Epithelial cell of proximal tubule (primary cell): ENCODE measurements around the gene ENPP1. TPM values are rescaled to one million over a fixed set of nuclear protein-coding genes. Genes with fewer than 3 reads are reported as not detected.

ENCODE experiments used
- DNase-seq: peaks from one replicate; pipeline ENCODE4 v3.0.0-alpha.2; 2011; ENCODE audit warnings: low read depth
- H3K4me3 ChIP-seq: 2 replicates; pipeline ENCODE4 v1.5.1; 2011; ENCODE audit warnings: low read depth, mild to moderate bottlenecking, low read length
- total RNA-seq: library from RNA; depleted of rRNA; stranded (reverse); fragments of >200 nt; gene quantifications from 2 replicates; pipeline ENCODE4 v1.2.3, GENCODE V29; 2015
- TF ChIP-seq, protein P1 (sequence below): conservative IDR thresholded peaks from 2 replicates; pipeline ENCODE4 v1.5.1; 2012; ENCODE audit warnings: low read depth, mild to moderate bottlenecking, low read length

Gene ENPP1
- 2.2 and 3.5 TPM in 2 replicates for total RNA-seq

DNA sequence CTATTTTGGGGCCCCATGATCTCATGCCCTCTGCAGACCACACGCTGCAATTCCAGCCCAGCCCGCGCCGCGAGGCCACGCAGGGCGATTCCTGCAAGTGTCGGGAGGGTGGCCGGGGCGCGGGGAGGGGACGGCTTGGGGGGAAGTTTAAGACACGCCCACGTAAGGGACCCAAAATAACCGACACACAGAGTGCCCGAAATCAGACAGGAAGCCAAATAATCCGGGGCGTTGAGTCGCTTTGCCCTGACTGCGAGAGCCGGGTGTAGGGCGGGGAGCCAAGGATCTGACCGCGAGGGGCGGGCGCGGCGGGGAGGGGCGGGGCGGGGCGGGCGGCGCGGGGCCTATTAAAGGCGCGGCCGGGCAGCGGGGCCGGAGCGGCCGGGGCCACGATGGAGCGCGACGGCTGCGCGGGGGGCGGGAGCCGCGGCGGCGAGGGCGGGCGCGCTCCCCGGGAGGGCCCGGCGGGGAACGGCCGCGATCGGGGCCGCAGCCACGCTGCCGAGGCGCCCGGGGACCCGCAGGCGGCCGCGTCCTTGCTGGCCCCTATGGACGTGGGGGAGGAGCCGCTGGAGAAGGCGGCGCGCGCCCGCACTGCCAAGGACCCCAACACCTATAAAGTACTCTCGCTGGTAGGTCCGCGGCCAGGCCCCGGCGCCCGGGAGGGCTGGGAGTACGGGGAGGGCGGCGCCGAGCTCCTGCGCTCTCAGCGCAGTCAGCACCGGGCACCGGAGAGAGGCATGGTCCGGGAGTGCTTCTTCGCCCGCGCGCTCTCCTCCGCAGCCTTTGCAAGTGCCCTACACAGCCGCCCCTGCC is at the start of gene ENPP1:
TSS of gene ENPP1 (plus strand) at position 377 of the 816 bp plus-strand sequence. CDS start at position 393, 16 bp downstream.
- no peak for DNase-seq
- TF ChIP-seq, protein P1, sequence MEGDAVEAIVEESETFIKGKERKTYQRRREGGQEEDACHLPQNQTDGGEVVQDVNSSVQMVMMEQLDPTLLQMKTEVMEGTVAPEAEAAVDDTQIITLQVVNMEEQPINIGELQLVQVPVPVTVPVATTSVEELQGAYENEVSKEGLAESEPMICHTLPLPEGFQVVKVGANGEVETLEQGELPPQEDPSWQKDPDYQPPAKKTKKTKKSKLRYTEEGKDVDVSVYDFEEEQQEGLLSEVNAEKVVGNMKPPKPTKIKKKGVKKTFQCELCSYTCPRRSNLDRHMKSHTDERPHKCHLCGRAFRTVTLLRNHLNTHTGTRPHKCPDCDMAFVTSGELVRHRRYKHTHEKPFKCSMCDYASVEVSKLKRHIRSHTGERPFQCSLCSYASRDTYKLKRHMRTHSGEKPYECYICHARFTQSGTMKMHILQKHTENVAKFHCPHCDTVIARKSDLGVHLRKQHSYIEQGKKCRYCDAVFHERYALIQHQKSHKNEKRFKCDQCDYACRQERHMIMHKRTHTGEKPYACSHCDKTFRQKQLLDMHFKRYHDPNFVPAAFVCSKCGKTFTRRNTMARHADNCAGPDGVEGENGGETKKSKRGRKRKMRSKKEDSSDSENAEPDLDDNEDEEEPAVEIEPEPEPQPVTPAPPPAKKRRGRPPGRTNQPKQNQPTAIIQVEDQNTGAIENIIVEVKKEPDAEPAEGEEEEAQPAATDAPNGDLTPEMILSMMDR: peak; percentile 27
- peak within 1 kb of the TSS; percentile 62 for H3K4me3 ChIP-seq

DNA sequence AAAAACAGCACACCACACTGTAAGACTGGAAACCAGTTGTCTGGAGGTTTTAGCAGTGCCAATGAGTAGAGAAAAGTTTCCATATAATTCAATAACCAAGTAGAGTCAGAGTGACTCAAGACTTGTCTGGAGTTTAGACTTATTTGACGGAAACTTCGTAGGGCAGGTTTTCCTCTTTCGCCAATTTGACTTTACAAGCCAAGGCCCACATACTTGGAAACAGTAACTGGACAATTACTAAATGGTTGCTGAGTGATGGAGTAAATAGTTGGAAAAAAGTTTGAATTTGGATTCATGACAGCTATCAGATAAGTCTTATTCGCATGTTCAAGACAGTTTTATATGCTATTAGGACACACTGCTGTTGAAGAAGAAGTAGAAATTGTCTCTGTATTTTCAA is 48.9 kb upstream of the ENPP1 start:
- TF ChIP-seq, protein P1: no peak
- no peak for DNase-seq
- no peak overlapping the region for H3K4me3 ChIP-seq

DNA sequence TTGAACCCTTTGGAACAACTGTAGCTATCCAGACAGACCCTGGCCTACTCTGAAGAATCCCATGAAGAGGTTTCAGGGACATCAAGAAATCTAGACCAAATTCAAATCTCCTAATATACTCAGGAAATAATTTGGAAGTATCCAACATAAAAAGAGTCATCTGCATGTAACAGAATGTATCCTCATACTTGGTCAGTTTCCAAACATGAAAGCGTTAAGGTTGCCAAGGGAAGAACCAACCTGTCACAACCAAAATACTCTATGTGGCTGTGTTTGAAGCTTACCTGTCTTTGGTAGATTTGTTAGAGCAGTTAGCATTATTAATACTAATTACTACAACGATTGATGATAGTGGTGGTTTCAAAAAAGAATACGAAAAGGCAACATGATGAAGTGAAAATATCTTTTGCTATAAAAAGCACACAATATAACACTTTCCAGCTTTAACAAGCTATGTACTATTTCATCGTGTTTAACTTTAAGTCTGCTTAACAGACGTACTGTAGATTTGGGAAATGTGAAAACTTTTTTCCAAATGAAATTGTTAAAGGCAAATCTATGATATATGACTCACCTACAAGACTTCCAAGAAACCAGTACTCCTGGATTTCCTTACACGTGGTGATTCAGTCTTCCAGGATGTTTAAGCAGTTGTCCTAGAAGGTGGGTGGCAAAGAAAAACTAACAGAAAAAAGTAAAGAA is 46.6 kb upstream of the ENPP1 start:
- no peak overlapping the region for H3K4me3 ChIP-seq
- DNase-seq: peak; percentile 12
- TF ChIP-seq, protein P1: no peak

DNA sequence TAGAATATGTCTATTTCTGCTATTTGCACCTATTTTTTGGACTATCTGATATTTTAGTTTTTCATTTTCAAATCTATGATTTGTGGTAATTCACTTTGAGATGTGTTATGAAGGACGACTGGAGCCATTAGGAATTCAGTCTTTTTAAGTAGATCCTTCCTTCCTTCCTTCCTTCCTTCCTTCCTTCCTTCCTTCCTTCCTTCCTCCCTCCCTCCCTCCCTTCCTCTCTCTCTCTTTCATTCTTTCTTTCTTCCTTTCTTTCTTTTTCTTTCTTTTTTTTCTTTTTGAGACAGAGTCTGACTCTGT is 46.1 kb upstream of the ENPP1 start:
- H3K4me3 ChIP-seq: no peak overlapping the region
- no peak for DNase-seq
- TF ChIP-seq, protein P1: no peak

DNA sequence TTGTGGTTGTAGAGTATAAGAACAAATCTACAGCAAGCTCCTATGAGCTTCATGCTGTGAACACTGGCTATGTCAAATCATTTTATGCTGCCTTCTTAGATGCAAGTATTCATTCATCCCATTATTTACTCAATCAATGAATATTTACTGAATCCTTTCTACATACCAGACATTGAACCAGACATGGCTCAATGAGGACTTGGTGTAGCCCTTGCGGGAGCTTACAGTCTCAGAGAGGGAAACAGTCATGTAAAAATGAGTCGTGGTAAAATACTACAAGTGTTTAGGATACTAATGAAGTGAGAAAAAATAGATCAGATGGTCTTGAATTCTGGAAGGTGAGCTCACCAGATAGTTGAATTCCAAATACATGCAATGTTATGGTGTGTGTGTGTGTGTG is 44.8 kb upstream of the ENPP1 start:
- TF ChIP-seq, protein P1: no peak
- no peak overlapping the region for H3K4me3 ChIP-seq
- DNase-seq: no peak

DNA sequence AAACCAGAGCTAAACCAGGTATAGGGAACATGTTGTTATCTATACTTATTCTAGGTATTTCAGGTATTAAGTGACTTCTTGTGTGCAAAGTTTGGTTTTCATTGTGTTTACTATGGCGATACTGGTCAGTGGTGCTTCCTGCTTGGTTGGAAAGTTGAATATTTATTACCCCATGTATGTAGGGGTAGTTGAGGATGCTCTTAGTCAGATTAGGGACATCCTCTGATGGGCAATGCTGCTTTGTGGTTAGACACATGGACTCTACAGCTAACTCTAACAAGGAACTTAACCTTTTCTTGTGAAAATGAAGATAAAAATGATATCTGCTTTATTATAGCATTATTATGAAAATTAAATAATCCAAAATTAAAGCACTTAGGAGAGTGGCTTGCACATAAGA is 44.1 kb upstream of the ENPP1 start:
- no peak overlapping the region for H3K4me3 ChIP-seq
- TF ChIP-seq, protein P1: no peak
- no peak for DNase-seq

DNA sequence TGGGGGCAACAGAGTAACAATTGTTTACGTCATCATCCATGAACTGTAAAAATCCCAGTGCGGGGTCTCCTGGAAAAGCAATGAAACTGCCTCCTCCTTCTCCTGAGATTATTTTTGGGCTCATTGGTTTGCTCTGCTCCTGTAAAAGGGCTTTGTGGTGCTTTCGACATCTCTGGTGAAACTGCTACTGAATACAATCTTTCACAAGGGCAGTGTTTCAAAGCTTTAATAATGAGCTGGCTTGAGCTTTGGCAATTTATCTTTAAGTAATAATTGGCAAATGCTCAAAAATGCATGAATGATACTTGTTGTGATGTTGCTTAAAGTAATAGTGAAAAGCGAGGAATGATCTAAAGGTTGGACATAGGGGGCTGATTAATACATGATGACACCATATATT is 43.5 kb upstream of the ENPP1 start:
- no peak for DNase-seq
- no peak overlapping the region for H3K4me3 ChIP-seq
- TF ChIP-seq, protein P1: no peak
